HuH-7 (cell line): ENCODE measurements around the gene TNIP1.
A peak's percentile ranks its signal among the peaks of the same experiment; 100 is the strongest.

ENCODE experiments used
- DNase-seq: peaks from one replicate; pipeline ENCODE4 v3.0.0; 2011; ENCODE audit warnings: low spot score

TNIP1 gene

GRCh38 chr5:151040211-151040747, 40.6 kb downstream of the TNIP1 start:
- DNase-seq = peak; percentile 65

- no peak for DNase-seq
Measured at GRCh38 chr5:151039665-151040064, 41.2 kb downstream of the TNIP1 start.

GRCh38 chr5:151038801-151039238, 42.0 kb downstream of the TNIP1 start:
- DNase-seq = no peak

GRCh38 chr5:151038412-151038745, 42.5 kb downstream of the TNIP1 start:
- DNase-seq = no peak

- no peak for DNase-seq
Measured at GRCh38 chr5:151037561-151038411, 43.0 kb downstream of the TNIP1 start.

- DNase-seq = no peak
Measured at GRCh38 chr5:151036556-151036955, 44.3 kb downstream of the TNIP1 start.

- DNase-seq = no peak
Measured at GRCh38 chr5:151034422-151035379, 46.1 kb downstream of the TNIP1 start.

GRCh38 chr5:151033217-151033934, 47.5 kb downstream of the TNIP1 start:
- DNase-seq = no peak

- no peak for DNase-seq
Measured at GRCh38 chr5:151031554-151031953, 49.3 kb downstream of the TNIP1 start.

GRCh38 chr5:151030379-151030778, 50.5 kb downstream of the TNIP1 start:
- no peak for DNase-seq

- DNase-seq = no peak
Measured at GRCh38 chr5:151030056-151030336, 50.8 kb downstream of the TNIP1 start.

- no peak for DNase-seq
Measured at GRCh38 chr5:151029179-151030055, 51.4 kb downstream of the TNIP1 start.

GRCh38 chr5:151028717-151029116, 52.1 kb downstream of the TNIP1 start:
- DNase-seq = no peak

GRCh38 chr5:151027961-151028479, 52.8 kb downstream of the TNIP1 start:
- no peak for DNase-seq

GRCh38 chr5:151026679-151027078, 54.2 kb downstream of the TNIP1 start:
- DNase-seq = no peak

GRCh38 chr5:151026088-151026487, 54.7 kb downstream of the TNIP1 start:
- DNase-seq = no peak

- no peak for DNase-seq
Measured at GRCh38 chr5:151025250-151025606, 55.6 kb downstream of the TNIP1 start.

- no peak for DNase-seq
Measured at GRCh38 chr5:151024440-151025249, 56.2 kb downstream of the TNIP1 start.

GRCh38 chr5:151023651-151024050, 57.2 kb downstream of the TNIP1 start:
- no peak for DNase-seq

GRCh38 chr5:151023047-151023615, 57.7 kb downstream of the TNIP1 start:
- DNase-seq = no peak
